Smooth muscle cell (in vitro differentiated cells): ENCODE measurements around the gene CDC42BPG. TPM values are rescaled to one million over a fixed set of nuclear protein-coding genes. Genes with fewer than 3 reads are reported as not detected.

Experiments
- DNase-seq: peaks from one replicate; lab custom pipeline; 2025; ENCODE audit not compliant: unreplicated experiment; lab: John Stamatoyannopoulos, UW
- H2AFZ ChIP-seq: fragments of 200-600 bp; sonication (generic); 2 replicates; pipeline ENCODE4 v1.6.0; 2016; ENCODE audit warnings: antibody characterized with exemption, low read depth, mild to moderate bottlenecking
- H3F3A ChIP-seq: fragments of 200-600 bp; sonication (generic); 2 replicates; pipeline ENCODE4 v1.6.0; 2017; ENCODE audit warnings: antibody characterized with exemption, low read depth
- H3K27ac ChIP-seq: fragments of 200-600 bp; sonication (generic); 2 replicates; pipeline ENCODE4 v1.5.1; 2016; ENCODE audit warnings: low read depth, mild to moderate bottlenecking
- H3K27me3 ChIP-seq: fragments of 200-600 bp; sonication (generic); 2 replicates; pipeline ENCODE4 v1.6.1; 2016; ENCODE audit warnings: low read depth, mild to moderate bottlenecking
- H3K36me3 ChIP-seq: fragments of 200-600 bp; sonication (generic); 2 replicates; pipeline ENCODE4 v1.5.1; 2016; ENCODE audit warnings: low read depth
- H3K4me1 ChIP-seq: fragments of 200-600 bp; sonication (generic); 2 replicates; pipeline ENCODE4 v1.5.1; 2016; ENCODE audit warnings: low read depth
- H3K4me2 ChIP-seq: fragments of 200-600 bp; sonication (generic); 2 replicates; pipeline ENCODE4 v1.6.0; 2016; ENCODE audit warnings: mild to moderate bottlenecking
- H3K4me3 ChIP-seq: fragments of 200-600 bp; sonication (generic); 2 replicates; pipeline ENCODE4 v1.5.1; 2016; ENCODE audit warnings: mild to moderate bottlenecking
- H3K79me2 ChIP-seq: fragments of 200-600 bp; sonication (generic); 2 replicates; pipeline ENCODE4 v1.6.0; 2016; ENCODE audit warnings: low read depth, mild to moderate bottlenecking
- H3K9ac ChIP-seq: fragments of 200-600 bp; sonication (generic); 2 replicates; pipeline ENCODE4 v1.6.0; 2016; ENCODE audit warnings: low read depth
- H3K9me3 ChIP-seq: fragments of 200-600 bp; sonication (generic); replicated peaks from 2 replicates; pipeline ENCODE4 v1.5.1; 2016; ENCODE audit warnings: low read depth
- H4K20me1 ChIP-seq: fragments of 200-600 bp; sonication (generic); 2 replicates; pipeline ENCODE4 v1.6.0; 2016; ENCODE audit warnings: low read depth
- WGBS: methylation state at CpG from one replicate; pipeline ENCODE4 v1.1.7; 2016; ENCODE audit warnings: low lambda C conversion rate; 5-methylcytosine and 5-hydroxymethylcytosine counted together
- polyA plus RNA-seq: library from polyadenylated mRNA; unstranded; fragments of >200 nt; fragmentation: Nextera tagmentation; extraction: Ambion mirVana; gene quantifications from 2 replicates; pipeline ENCODE4 v1.2.1, GENCODE V29; 2016
- total RNA-seq: library from RNA; depleted of rRNA; stranded (reverse); fragments of >200 nt; gene quantifications from 2 replicates; pipeline ENCODE4 v1.2.3, GENCODE V29; 2014
- TF ChIP-seq, protein P1 (sequence below): fragments of 200-600 bp; sonication (generic); IDR thresholded peaks from 2 replicates; pipeline ENCODE4 v1.5.1; 2017; ENCODE audit warnings: borderline replicate concordance, mild to moderate bottlenecking, antibody characterized with exemption; ENCODE audit not compliant: insufficient read depth, poor library complexity, severe bottlenecking

The CDC42BPG gene
- total and polyA plus RNA-seq, 2 experiments from 2014 or later, result 1.7 to 4.7 TPM

DNA sequence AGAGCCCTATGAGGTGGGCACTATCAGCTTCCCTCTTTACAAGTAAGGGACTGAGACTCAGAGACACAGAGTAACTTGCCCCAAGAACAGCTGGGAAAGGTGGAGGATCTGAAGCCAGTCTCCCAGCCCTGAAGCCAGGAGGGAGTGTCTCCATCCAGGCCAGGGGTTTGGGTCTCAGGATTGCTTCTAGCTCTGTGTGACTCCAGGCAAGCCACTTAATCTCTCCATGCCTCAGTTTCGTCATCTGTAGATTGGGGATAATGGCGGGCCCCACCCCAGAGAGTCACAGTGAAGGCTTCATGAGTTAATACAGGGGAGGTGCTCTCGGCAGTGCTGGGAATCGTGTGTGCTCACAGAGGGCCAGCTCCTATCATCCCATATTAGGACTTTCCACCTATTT, 52.0 kb downstream of the CDC42BPG start:
- no peaks in the 10 kb centered on the region for H3K27me3 ChIP-seq
- 99% methylated on average over 4 of the region's 4 CpGs for WGBS

DNA sequence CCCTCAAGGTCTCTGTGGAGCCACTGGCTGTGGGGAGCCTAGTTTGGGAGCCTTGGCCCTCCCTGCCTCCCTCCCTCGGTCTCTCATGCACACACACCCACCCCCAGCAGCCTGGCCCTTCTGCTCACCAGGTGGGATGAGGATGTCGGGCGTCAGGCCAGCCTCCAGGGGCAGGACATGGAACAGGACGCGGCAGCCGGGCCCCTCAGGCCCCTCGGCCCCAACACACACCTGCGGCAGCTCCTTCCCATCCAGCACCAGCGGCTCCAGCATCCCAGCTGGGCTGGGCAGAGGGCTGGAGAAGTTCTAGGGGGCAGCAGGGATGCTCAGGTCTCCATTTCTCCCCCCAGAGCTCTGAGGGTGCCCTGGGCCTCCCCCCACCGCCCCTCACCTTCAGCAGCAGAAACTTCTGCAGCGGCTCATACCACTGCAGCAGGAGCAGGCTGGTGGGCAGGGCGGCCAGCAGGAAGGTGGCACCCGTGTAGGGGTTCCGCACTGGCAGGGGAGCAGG, 52.6 kb downstream of the CDC42BPG start:
- Histone ChIP-seq H4K20me1 (no peaks in the 10 kb centered on the region), H2AFZ (no peak overlapping the region), H3K4me3 (no peak overlapping the region), H3K79me2 (no peaks in the 10 kb centered on the region), H3K27ac (no peak overlapping the region), H3K4me1 (no peaks in the 10 kb centered on the region), H3K9me3 (no peaks in the 10 kb centered on the region), H3K4me2 (no peak overlapping the region), H3K36me3 (no peaks in the 10 kb centered on the region), H3K27me3 (no peaks in the 10 kb centered on the region), H3K9ac (no peak overlapping the region), H3F3A (no peaks in the 10 kb centered on the region)
- no peak for DNase-seq
- 95% methylated on average over 13 of the region's 14 CpGs for WGBS
- TF ChIP-seq, protein P1, sequence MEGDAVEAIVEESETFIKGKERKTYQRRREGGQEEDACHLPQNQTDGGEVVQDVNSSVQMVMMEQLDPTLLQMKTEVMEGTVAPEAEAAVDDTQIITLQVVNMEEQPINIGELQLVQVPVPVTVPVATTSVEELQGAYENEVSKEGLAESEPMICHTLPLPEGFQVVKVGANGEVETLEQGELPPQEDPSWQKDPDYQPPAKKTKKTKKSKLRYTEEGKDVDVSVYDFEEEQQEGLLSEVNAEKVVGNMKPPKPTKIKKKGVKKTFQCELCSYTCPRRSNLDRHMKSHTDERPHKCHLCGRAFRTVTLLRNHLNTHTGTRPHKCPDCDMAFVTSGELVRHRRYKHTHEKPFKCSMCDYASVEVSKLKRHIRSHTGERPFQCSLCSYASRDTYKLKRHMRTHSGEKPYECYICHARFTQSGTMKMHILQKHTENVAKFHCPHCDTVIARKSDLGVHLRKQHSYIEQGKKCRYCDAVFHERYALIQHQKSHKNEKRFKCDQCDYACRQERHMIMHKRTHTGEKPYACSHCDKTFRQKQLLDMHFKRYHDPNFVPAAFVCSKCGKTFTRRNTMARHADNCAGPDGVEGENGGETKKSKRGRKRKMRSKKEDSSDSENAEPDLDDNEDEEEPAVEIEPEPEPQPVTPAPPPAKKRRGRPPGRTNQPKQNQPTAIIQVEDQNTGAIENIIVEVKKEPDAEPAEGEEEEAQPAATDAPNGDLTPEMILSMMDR, result no peak

More for the DNA sequence above, 52.0 kb downstream of the CDC42BPG start:
- no peaks in the 10 kb centered on the region for H4K20me1 ChIP-seq
- H3K27ac ChIP-seq, result no peak overlapping the region
- H3K4me1 ChIP-seq, result no peaks in the 10 kb centered on the region
- H3K4me2 ChIP-seq, result no peak overlapping the region
- TF ChIP-seq, protein P1, result no peak
- H3K9ac ChIP-seq, result no peak overlapping the region
- DNase-seq, result no peak
- H2AFZ ChIP-seq, result no peak overlapping the region
- H3K4me3 ChIP-seq, result no peak overlapping the region
- no peaks in the 10 kb centered on the region for H3K79me2 ChIP-seq
- H3F3A ChIP-seq, result no peaks in the 10 kb centered on the region
- H3K9me3 ChIP-seq, result no peaks in the 10 kb centered on the region
- H3K36me3 ChIP-seq, result no peaks in the 10 kb centered on the region

DNA sequence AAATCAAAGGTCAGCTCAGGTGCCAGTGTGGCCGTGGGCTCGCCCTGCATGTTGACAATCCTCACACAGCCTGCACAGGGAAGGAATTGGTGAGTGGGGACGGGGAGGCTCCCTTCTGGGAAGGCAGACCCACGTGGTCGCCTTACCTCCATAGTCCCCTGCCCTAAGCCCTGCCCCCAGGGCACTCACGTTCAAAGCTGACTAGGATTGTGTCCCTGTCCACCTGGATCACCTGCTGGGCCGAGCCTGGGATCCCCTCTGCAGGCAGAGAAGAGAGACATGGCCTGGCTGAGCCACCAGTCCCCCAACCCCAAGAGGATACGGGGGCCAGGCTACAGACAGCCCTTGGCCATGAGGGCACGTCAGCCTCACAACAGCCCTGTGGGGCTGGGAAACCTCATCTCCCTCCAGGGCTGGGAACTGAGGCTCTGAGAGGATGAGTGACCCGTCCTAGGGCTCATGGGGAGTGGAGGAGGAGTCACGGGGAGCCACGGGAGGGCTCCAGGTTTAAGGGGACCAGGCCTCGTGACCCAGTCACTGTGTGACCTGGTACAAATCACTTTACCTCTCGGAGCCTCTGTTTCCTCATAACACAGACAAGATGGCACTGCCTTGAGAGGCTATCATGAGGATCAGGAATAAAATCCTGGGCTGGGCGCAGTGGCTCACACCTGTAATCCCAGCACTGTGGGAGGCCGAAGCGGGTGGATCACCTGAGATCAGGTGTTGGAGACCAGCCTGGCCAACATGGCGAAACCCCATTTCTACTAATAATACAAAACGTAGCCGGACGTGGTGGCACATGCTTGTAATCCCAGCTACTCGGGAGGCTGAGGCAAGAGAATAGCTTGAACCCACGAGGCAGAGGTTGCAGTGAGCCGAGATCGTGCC, 54.0 kb downstream of the CDC42BPG start:
- Histone ChIP-seq H3K79me2 (no peaks in the 10 kb centered on the region), H3K27ac (no peak overlapping the region), H3K9ac (no peak overlapping the region), H3K4me2 (no peak overlapping the region), H3K36me3 (no peaks in the 10 kb centered on the region), H3F3A (no peaks in the 10 kb centered on the region), H4K20me1 (no peaks in the 10 kb centered on the region), H3K4me1 (no peaks in the 10 kb centered on the region), H2AFZ (no peak overlapping the region), H3K27me3 (no peaks in the 10 kb centered on the region), H3K4me3 (no peak overlapping the region), H3K9me3 (no peaks in the 10 kb centered on the region)
- TF ChIP-seq, protein P1, result no peak
- 95% methylated on average over 25 of the region's 25 CpGs for WGBS
- DNase-seq, result no peak
